DMS 273 (cell line): ENCODE results near the gene PHB1.

Experiments used
- DNase-seq: peaks from one replicate; lab custom pipeline; 2025; ENCODE audit not compliant: unreplicated experiment; lab: John Stamatoyannopoulos, UW

Gene PHB1

DNA sequence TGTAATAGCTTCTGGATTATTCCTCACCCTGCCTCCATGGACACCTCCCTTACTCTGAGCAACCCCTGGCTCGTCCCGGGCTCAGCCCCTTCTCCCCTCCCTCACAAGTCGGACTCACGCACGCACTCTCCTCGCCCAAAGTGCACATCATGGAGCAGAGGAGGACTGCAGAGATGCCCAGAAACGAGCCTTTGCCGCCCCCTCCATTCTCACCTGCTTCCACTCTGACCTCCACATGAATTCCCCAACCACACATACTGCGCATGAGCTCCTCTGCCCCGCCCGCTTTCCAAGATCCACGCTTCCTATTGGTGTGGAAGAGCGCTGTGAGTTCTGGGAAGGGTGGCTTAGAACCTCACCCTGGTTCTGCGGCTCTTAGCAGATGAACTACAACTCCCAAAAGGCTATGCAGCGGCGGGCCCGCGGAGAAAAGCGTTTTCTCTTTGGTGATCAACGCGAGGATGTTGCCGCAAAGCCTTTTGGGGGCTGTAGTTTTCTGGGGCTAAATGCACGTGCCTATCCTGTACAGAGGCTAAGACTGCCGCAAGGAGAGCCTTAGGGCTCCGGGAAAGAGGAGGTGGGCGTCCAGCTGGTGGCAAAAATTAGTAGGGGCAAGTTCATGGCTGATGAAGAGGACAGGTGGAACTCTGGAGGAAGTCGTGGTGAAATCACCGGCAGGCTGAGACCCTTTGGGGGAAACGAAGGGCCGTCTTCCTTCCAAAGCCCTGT, at the start of gene PHB1:
Gene PHB1 (minus strand): TSS at position 261 of the 729 bp plus-strand sequence. CDS start 1,618 bp downstream, outside the sequence.
- peak; percentile 99 for DNase-seq

GRCh38 chr17:49464049-49464448, 49.4 kb upstream of the PHB1 start:
- no peak for DNase-seq

DNA sequence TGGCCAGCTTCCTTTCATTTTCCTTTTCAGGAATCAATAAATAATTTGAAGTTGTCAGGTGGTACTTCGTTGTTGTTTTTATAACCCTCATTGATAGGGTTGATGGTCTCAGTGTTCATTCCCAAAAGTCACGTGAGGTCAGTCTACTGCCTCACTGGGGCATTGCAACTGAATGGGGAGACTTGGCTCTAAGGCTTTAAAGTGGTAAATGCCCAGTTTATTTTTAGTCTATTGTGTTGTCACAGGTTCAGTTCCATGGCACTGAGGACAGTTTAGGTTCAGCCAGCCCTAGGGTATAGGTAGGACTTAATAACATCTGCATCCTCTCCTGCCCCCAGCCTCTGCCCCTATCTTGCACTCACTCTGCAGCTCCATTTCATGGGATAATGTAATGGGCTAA, 46.9 kb upstream of the PHB1 start:
- no peak for DNase-seq

DNA sequence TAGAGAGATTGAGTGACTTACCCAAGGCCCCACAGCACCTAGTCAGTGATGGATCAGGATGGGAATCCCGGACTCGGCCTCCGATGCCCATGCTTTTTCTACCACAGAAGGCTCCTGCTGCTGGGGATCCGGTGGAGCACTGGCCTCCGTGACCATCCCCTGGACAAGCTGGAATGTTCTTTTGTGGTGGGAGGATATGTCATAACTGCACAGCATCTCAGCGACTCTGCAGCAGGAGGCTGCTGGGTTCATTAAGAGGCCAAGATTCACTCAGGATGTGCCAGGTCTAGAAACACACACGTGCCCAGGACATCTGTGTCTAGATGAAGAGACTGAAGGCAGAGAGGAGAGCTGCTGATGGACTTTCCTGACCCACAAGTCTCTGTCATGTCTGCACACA, 45.7 kb upstream of the PHB1 start:
- no peak for DNase-seq

- DNase-seq, result no peak
Observed at GRCh38 chr17:49459401-49459984, 44.8 kb upstream of the PHB1 start.

DNA sequence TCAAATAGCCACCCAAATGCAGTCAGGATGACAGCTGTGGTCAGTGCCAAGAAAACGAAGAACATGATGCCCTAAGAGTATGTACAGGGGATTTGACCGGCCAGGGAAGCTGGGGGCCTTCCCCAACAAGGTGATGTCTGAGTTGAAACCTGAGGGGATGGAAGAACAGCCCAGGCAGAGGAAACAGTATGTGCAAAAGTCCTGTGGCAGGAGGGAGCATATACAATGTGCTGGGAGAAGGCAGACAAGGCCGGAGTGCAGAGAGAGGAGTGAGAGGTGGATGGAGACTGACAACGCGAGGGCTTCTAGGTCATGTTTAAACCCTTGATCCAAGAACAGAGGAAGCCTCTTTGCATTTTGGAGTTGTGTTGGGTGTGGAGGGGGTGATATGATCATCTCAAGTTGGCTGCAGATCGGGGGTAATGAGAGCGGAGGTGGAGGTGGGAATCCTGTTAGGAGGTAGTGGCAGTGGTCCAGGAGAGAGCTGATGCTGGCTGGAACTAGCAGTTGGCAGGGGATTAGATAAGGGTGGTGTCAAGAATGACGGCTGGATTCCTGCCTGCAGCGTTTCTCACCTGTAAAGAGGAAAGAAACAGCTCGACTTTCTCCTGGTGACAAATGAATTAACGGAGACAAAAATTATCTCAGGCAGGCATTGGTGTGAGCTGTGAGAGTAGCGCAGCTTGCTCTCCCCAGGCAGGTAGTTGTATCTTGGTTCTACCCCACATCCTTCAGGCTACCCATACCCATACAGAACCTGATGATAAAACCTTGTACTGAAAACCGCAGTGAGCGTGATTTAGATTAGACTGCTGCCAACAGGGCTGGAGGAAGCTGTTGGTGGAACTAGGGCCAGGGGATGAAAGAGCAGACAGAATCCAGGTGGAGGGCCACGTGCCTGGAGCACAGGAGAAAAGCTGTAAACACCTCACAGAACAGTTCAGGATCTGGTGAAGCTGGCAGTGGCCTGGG, 43.2 kb upstream of the PHB1 start:
- no peak for DNase-seq

GRCh38 chr17:49456183-49456965, 41.7 kb upstream of the PHB1 start:
- DNase-seq, result peak; percentile 22

DNA sequence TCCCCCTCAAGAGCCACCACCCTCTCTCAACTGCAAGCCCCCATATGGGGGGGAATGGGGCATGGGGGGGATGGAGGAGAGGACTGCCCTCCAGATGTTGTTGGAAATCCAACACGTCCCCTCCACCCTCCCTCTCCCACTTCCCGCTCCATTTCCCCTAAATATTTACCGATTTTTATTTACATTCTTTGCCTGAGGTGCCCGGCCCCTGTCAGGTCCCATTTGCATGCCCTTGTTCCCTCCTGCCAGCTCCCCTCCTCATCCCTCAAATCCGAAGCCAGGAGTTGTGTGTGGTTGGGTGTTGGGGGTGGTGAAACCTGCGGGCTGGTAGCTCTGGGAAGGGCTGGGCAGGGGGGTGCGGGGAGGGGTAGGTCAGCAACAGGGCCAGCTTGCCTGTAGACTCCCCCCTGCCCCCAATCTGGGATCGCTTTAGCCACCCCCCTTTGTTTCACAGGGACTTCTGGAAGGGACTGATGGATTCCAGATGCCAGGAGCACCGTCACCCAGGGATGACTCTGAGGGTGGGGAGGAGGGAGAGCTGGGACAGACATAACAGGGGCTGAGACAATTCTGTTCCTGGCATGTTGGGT, 40.7 kb upstream of the PHB1 start:
- no peak for DNase-seq

- DNase-seq, result no peak
Observed at GRCh38 chr17:49454050-49454449, 39.4 kb upstream of the PHB1 start.

- DNase-seq, result no peak
Observed at GRCh38 chr17:49452661-49453060, 38.0 kb upstream of the PHB1 start.

GRCh38 chr17:49452201-49452600, 37.5 kb upstream of the PHB1 start:
- no peak for DNase-seq

DNA sequence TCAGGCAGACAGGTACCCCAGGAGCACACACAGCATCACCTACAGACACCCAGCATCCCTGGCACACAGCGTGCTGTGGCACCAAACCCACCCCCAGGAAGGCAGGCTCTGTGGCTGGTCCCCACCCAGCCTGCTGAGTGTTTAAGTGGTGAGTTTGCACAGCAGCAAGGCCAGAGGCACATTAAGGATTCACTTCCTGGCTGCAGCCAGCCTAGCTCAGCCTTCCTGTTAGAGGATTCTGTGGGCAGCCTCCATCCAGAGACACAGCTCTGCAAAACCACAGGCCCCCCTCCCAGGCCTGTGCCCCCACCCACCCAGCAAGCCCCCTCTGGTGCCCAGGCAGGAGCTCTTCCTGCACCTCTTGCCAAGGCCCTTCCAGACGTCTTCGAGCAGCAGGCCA, 36.1 kb upstream of the PHB1 start:
- DNase-seq, result no peak

- DNase-seq, result no peak
Observed at GRCh38 chr17:49450181-49450580, 35.5 kb upstream of the PHB1 start.

- no peak for DNase-seq
Observed at GRCh38 chr17:49447628-49448302, 33.1 kb upstream of the PHB1 start.

DNA sequence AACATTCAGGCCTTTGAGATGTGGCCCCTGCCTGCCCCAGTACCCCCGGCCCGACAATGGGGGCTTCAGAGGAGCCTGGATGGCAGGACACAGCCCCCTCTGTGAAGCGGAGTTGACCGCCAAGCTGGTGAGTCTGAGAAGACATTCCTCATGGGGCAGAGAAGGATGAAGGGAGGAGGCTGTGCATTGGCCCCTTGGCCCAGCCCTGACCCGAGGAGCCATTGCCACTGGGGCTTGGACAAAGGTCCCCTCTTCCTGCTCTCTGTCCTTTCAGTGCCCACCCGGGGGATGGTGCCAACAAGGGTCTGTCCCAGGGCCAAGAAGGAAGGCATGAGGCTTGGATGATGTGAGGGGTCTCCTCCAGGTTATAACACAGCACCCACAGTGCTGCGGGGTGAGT, 30.9 kb upstream of the PHB1 start:
- no peak for DNase-seq

DNA sequence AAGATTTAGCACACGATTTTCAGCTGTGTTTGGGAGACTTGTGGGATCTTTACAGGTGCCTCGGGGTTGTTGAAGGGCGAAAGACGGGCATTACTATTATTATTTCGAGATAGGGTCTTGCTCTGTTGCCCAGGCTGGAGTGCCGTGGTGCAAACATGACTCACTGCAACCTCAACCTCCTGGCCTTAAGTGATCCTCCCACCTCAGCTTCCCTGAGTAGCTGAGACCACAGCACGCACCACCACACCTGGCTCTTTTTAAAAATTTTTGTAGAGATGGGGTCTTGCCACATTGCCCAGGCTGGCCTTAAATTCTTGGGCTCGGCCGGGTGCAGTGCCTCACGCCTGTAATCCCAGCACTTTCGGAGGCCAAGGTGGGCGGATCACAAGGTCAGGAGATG, 29.7 kb upstream of the PHB1 start:
- DNase-seq, result no peak

DNA sequence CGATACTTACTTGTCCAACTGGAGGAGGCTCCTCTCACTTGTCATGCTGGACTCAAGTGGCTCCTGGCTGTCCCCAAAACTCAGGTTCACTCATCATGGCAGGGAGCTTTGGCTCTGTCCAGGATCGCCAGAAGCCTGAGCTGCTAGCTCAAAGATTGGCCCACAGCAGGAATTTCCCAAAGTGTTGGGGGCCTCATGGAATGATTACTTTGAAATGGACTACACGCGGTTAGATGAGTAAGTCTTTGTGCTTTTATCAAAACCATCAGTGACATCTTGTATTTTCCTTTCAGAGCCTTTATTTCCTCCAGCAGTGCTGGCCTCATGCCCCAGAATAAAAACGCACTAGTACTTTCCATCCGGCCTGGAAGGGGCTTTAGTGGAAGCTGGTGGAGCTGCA, 29.2 kb upstream of the PHB1 start:
- no peak for DNase-seq

GRCh38 chr17:49442041-49442440, 27.4 kb upstream of the PHB1 start:
- no peak for DNase-seq

DNA sequence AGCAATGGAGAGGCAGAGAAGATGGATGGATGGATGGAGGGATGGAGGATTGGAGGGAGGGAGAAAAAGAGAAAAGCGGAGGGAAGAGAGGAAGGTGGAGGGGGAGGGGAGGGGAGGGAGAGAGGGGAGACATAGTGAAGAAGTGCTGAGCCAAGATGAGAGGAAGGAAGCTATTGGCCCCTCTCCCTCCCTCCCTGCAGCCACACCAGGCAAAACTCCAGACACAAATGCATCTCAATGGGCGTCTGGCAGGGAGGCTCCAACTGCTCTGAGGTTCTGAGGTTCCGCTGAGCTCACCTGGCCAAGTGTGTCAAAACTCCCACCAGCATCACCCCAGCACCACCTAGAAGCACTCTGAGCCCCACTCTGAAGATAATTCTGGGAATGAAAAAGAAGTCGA, 26.9 kb upstream of the PHB1 start:
- no peak for DNase-seq

- DNase-seq, result no peak
Observed at GRCh38 chr17:49440581-49440980, 25.9 kb upstream of the PHB1 start.
